DMS79 (cell line): ENCODE data around the gene NPW.
A peak's percentile ranks its signal among the peaks of the same experiment; 100 is the strongest.
"Not testable (repeated sequence)": the region's sequence is repeated elsewhere in the genome, so short reads cannot be mapped to it uniquely, and the experiment has no call there.

ENCODE experiments used
- DNase-seq: peaks from one replicate; lab custom pipeline; 2025; lab: John Stamatoyannopoulos, UW

Gene NPW

DNA sequence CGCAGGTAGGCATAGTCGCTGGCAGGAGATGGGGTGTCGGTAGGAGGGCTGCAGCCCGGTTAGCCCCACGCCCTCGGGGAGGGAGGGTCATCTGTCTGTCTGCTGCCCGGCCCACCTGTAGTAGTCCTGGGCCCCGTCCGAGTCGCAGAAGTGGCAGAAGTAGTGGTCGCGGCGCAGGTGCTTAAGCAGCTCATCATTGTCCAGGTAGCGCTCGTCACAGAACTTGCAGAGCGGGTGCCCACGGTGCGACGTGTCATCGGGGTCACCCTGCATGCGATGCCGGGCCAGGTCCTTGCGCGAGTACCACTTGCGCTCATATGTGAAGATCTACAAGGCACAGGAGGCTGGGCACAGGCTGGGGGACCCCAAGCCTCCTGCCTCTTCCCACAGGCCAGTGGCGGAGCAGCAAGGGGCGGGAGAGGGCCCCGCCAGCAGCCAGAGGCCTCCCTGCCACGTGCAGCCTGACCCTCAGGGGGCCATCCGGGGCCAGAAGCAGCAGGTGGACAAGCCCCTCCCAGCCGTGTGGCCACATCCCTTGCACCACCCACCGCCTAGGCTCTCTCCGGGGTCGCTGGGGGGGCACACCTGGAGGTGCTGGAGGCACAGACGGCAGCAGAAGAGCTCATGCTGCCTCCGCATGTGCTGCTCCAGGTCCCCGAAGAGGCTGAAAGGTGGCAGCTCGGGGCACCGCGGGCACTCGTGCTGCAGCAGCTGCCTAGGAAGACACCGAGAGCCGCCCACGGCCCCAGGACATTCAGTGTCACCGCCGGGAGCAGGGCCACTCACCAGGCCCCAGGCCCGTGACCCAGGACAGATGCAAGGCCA lies 17.0 kb upstream of the NPW start:
- DNase-seq, result no peak

DNA sequence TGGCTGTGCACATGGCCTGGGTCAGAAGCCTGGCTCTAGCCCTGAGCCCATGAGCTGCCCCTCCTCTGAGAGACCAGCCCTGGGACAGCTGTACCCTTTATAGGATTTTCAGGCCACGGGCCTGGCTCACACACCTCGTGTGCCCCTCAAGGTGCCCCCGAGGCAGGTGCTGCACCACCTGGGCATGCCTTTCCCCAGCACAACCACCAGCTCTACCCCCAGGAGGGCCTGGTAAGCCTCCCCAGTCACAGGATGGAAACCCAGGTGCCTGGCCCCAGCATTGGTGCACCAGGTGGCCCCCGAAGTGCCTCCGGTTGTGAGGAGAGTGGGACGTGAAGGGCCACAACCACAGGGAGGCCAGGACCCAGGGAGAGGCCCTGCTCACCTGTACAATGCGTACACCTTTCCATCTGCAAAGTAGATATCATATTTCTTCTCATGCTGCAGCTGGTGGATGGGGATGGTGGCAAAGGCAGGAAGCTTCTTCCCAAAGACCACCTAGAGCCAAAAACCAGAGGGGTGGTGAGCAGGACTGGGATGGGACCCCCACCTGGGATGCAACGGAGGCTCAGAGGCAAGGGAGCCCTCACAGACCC lies 16.3 kb upstream of the NPW start:
- no peak for DNase-seq

DNA sequence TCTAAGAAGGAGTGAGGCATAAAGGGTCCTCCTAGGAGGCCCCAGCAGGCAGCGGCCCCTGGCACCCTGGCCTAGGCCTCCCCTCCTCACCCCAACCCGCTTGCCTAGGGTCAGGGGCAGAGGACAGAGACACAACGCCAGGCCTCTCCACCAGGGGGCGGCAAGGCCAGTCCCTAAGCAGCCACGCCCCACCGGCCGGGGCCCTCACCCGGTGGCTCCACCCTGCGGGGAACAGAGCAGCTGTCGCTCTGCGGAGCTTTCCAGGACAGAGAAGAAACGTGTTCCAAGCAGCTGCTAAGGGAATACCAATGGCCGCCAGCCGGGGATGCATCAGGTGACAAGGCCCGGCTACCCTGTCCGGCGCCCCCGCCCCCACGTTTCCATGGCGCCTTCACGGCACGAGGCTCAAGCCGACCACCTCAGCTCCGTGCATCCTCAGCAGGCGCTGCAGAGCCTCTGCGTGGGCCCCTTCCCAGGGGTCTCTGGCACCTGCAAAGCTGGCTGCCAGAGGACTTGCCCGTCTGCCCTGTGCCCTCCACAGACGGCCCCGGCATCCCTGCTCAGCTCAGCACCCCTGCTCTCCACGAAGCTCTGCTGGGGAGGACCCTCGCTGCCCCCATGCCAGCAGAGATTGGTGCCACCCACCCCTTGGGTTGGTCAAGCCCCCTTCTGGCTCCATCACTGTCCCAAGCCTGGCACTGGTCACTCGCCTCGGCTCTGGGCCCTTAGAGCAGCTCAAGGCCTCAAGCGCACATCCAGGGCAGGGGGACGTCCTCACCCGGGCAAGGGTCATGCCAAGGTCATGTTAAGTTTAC lies 15.6 kb upstream of the NPW start:
- DNase-seq, result no peak

DNA sequence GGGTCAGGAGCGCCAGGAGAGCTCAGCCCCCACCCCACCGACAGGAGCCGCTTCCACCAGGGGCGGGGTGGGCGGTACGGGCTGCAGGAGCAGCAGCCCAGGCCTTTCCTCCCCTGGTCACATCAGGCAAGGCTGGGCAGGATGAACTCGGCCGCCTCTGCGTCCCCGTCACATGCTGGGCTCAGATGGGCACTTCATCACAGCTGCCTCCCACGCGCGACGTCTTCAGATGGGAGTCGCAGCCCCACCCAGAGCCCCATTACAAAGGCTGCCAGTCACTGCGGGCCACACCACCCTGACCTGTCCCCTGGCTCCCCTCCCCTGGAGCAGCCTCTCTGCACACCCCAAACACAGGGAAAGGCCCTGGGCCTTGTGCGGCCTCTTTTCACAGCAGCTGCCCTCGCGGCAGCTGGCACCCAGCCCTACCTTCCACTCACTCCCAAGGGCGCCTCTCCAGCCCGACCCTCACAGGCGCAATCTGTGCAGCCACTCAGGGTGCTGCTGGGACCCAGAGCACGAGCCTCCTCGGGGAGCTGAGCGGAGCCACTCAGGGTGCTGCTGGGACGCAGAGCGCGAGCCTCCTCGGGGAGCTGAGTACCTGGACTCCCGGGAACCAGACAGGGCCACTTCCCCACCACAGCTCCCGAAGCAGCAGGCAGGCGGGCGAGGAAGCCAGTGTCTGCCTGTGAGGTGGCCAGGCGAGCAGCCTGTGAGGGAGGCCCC lies 14.6 kb upstream of the NPW start:
- DNase-seq, result no peak

DNA sequence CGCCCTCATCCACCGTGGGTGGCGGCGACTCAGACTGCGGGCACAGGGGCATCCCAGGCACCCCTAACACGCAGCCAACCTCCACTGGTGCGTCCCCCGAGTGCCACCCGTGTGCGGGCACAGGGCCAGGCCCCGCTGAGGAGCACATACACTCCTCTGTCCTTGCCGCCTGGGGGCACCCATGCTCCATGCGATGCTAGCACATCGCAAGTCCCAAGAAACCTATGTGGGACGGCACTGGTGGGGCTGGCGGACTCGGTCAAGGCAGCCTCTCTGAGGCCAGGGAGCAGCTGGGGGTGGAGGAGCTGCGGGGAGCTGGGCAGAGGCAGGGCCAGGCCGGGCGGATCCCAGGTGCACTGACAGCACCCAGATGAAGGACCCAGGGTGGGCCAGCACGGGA lies 13.9 kb upstream of the NPW start:
- peak; percentile 29 for DNase-seq

DNA sequence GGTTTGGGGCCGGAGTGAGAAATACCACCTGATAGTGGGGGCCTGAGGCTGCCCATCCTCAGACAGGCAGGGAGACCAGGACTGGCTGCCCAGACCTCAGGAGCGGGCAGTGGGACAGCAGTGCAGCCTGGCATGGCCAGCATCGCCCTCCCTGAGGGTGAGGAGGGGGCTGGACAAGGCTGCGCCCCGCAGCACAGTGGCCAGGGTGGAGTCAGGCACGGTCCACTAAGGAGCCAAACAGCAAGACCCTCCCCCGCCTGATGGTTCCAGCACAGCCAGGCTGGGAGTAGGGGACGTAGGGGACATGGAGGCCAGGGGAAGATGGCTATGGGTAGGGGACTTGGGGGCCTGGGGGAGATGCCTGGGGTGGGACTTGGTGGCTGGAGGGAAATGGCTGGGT lies 13.3 kb upstream of the NPW start:
- no peak for DNase-seq

DNA sequence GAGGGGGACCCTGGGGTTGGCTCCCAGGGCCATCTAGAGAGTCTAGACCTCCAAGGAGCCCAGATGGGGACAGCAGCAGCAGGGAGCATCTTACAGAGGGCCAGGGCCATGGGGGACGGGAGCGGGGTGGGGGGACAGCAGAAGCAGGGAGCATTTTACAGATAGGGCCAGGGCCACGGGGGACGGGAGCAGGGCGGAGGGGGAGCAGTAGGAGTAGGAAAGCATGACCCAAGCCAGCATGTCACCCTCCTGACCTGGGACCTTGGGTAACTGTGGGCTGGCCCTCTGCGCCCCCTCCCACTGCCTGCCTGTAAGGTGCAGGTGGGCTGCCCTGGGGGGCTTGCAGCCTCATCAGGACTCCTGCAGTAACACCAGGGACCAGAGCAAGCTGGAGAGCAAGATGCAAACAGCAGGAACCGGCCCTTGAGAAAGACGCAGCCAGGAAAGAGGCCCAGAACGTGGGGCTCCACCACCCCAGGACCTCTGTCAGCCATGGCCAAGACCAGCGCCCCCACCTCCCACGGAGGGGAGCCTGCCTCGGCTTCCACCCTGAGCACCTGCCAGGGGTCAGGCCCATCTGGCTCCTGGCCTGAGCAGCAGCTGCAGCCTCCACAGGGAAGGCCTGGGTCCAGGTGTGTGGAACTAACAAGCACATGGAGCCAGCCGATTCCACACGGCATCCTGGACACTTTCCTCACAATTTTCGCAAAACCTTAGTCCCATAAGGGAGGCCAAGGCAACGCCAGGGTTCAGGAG lies 12.3 kb upstream of the NPW start:
- no peak for DNase-seq

DNA sequence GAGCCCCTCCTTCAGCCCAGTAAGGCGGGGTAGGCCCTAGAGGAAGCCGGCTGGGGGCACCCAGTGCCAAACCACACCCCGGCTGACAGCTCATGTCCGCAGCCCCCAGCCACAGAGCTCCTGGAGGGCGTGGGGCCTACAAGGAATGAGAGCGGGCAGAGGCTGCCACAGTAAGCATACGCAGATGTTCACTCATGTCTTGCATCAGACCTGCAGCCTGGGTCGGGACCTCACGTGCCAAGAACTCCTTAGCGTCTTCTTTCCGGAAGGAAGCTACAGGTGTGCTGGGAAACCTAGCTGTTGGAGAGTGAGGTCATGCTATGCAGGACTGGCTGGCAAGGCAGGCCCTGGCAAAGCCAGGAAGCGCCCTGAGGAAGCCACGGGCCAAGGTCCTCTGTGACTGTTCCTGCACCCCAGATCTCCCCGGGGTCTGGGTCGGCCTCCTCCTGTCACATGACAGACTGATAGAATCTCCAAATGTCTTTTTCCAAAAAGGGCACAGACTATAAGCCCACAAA lies 11.5 kb upstream of the NPW start:
- DNase-seq, result no peak

DNA sequence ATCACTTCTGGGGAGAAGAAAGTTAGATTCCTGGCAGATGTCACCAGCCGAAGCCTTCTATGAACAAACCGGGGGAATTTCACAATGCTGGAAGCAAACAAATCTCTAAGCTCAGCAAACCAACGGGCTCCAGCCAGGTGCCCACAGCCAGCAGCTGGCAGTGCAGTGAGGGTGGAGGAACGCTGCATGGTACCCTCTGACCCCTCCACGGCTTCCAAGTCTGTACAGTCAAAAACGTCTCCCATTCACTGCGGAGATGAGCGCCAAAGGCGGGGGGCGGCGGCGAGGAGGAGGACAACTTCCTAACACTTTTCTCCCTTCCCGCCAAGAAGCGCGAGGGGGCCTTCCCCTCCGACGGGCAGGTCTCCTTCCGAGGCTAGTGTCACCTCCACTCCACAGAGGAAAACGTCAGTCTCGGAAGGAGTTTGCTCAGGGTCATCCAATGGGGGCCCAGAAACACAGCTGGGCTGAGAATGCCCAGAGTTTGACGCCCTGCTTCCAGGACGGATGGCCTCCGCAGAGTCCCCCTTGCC lies 10.9 kb upstream of the NPW start:
- no peak for DNase-seq

DNA sequence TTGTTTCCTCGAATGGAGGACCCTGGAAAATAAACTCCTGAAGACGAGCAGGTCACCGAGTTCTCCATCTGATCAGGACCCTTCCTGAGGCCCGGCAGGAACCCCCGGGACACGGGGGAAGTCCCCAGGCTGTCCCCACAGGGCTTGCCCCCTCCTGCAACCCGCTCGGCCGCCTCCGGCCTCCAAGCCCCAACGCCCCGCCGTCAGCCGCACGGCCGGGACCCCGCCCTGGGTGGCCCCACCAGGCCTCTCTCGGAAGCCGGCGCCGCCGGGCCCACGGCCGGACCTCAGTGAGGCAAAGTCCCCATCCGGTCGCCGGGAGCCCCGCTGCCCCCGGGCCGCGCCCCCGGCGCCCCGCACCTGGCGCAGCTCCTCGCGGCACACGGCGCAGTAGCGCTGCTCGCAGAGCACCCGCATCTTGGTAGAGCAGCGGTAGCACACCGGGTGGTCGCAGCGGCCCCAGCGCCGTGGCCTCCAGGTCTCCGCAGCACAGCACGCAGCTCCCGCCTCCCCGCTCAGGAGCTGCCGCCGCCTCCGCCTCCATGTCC lies 10.3 kb upstream of the NPW start:
- DNase-seq, result no peak

DNA sequence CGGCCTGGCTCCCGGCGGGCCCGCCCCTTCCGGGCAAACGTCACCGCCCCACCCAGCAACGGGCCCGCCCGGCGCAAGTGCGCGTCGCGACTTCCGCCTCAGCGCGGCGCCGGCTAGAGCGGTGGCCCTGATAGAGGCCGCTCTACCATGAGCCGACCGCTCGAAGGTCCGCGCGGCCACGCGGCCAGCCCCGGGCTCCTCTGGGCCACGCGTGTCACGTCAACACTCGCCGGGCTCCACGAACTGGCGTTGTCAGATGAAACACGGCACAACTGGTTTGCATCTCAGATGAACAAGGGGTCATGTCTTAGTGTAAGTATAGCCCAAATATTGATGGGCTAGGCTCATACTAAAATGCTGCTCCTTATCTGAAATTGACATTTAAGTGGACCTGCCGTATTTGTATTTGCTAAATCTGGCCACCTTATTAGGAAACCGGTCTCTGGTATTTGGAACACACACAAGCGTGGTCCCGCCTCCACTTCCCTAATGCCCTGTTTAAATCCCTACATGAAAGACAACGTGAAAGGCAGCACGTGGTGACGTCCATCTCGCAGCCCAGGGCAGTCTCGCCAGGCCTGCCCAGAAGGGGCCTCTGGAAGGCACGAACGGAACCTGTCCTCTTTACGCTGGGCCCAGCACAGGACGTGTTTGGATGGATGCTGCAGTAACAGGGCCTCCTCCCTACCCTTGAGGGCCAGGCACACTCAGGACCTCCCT lies 9.6 kb upstream of the NPW start, which contains the start of gene ZNF598:
TSS of gene ZNF598 (minus strand) at position 31 of the 720 bp plus-strand sequence.
- DNase-seq, result peak; percentile 43

DNA sequence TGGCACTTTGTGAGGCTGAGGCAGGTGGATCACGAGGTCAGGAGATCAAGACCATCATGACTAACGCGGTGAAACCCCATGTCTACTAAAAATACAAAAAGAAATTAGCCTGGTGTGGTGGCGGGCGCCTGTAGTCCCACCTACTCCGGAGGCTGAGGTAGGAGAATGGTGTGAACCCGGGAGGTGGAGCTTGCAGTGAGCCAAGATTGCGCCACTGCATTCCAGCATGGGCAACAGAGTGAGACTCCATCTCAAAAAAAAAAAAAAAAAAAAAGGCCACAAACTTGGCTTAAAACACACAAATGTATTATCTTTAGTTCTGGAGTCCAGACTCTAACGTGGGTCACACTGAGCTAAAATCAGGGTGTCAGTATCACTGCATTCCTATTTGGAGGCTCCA lies 7.9 kb upstream of the NPW start:
- not testable (repeated sequence) for DNase-seq

DNA sequence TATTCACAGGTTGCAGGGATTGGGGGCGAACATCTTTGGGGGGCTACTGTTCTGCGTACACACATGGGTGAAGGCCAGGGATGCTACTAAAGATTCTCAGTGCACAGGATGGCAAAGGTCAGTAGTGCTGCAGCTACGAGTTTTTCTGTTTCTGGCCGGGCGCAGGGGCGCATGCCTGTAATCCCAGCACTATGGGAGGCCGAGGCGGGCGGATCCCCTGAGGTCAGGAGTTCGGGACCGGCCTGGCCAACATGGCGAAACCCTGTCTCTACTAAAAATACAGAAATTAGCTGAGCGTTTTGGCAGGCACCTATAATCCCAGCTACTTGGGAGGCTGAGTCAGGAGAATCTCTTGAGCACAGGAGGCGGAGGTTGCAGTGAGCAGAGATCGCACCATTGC lies 6.1 kb upstream of the NPW start:
- DNase-seq, result no peak

DNA sequence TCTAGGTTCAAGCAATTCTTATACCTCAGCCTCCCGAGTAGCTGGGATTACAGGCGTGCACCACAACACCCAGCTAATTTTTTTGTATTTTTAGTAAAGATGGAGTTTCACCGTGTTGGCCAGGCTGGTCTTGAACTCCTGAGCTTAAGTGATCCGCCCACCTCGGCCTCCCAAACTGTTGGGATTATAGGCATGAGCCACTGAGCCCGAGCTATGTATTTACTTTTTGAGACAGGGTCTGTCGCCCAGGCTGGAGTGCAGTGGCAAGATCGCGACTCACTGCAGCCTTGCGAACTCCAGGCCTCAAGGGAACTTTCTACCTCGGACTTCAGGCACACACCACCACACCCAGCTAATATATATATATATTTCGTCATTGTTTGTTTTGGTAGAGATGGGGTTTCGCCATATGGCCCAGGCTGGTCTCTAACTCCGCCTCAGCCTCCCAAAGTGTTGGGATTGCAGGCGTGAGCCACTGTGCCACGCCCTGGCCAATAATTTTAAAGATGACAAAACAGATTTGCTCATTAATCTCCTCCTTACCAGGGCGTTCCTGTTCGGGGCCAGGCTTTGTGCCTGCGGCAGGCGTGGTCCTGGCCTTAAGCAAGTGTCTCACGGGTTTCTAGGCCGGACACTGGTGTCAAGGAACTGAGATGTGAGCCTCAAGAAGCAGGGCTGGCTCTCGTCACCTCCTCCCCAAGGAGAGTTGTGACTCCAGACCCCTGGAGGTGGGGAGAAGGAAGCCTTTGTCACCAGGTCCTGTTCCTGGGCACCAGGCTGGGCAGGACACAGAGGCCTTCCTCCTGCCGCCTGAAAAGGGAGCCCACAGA lies 4.3 kb upstream of the NPW start:
- DNase-seq, result no peak

DNA sequence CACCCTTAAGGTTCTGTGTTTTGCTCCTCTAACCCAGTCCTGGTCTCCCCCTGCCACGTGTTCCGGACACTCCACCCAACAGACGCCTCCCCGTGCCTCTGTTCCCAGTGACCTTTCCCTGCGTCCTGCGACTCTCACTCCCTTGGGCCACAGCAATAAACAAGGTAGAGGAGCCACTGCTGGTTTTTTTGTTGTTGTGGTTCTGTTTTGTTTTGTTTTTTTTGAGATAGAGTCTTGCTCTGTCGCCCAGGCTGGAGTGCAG lies 3.7 kb upstream of the NPW start:
- DNase-seq, result no peak

DNA sequence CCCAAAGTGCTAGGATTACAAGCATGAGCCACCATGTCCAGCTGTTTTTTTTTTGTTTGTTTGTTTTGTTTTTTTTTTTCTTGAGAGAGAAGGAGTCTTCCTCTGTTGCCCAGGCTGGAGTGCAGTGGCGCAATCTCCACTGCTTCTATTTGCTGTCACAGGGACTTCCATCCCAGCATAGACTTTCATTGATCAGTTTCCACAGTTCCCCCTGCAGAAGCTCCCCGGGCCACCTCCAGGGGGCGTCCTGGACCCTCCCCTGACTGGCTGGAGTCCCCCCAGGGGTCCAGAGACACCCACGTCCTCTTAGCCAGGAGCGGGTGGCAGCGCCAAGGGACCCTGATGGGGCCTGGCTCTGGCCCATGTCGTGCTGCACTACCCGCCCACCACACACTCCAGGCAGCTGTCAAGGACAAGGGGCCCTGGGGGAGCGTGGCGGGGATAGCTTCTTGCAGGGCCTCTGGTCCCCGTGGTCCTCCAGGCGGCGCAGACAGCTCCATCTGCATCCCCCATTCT lies 3.1 kb upstream of the NPW start:
- no peak for DNase-seq

DNA sequence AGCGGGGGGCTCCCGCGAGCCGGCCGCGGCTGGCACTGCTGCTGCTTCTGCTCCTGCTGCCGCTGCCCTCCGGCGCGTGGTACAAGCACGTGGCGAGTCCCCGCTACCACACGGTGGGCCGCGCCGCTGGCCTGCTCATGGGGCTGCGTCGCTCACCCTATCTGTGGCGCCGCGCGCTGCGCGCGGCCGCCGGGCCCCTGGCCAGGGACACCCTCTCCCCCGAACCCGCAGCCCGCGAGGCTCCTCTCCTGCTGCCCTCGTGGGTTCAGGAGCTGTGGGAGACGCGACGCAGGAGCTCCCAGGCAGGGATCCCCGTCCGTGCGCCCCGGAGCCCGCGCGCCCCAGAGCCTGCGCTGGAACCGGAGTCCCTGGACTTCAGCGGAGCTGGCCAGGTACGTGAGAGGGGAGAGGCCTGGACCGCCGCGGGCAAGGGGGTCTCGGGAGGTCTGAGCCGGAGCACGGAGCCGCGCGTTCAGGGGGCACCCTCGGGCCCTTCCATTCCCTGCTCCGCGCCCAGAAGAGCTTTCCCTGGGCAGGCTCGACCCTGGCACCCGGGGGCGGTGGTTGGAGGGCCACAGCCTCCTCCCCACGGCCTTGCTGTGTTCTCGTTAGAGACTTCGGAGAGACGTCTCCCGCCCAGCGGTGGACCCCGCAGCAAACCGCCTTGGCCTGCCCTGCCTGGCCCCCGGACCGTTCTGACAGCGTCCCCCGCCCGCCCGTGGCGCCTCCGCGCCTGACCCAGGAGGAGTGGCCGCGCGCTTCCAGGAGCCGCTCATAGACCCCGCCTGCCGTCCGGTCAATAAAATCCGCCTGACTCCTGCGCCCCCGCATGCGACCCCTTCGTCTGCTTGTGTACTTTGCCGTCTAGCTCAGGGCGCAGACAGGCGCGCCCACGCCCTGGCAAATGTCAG lies 591 bp downstream of the NPW start:
- no peak for DNase-seq

DNA sequence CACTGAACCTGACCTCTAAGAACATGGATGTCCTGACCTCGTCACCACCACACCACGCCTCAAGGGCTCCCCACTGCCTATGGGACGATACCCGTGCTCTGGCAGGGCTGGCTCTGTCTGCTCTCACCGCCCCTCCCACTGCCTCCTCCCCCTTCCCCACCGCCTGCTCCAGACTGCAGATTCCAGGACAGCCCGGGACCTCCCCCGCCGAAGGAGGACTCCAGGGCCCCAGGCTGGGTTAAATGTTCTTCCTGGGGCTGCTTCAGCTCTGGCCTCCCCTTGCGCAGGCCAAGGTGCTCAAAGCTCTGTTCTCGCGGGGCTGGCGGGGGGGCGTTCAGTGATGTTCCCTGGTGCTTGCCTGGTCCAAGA lies 3.1 kb downstream of the NPW start:
- DNase-seq, result no peak
